Bronchial epithelial cell (primary cell): ENCODE results near the gene DENND1A. TPM values are rescaled to one million over a fixed set of nuclear protein-coding genes. Genes with fewer than 3 reads are reported as not detected.

Experiments used
- DNase-seq: peaks from one replicate; pipeline ENCODE4 v3.0.0-alpha.2; 2010; ENCODE audit warnings: low read depth
- FAIRE-seq: peaks from 2 replicates; lab custom pipeline; 2011; peaks lifted over from hg19 to GRCh38; lab: Jason Lieb, UNC
- H3K27me3 ChIP-seq: 2 replicates; pipeline ENCODE4 v1.5.1; 2011; ENCODE audit warnings: low read length; ENCODE audit not compliant: control insufficient read depth, insufficient read depth
- H3K36me3 ChIP-seq: 2 replicates; pipeline ENCODE4 v1.5.1; 2011; ENCODE audit warnings: low read length; ENCODE audit not compliant: control insufficient read depth, insufficient read depth
- H3K4me3 ChIP-seq: 2 replicates; pipeline ENCODE4 v1.5.1; 2011; ENCODE audit warnings: mild to moderate bottlenecking, low read depth, low read length, control low read depth
- CTCF ChIP-seq: IDR thresholded peaks from 2 replicates; pipeline ENCODE4 v1.5.1; 2011; ENCODE audit warnings: mild to moderate bottlenecking, moderate library complexity, low read length, control low read depth, inconsistent platforms; ENCODE audit not compliant: insufficient read depth, severe bottlenecking
- total RNA-seq: library from RNA; depleted of rRNA; stranded (reverse); fragments of >200 nt; gene quantifications from 2 replicates; pipeline ENCODE4 v1.2.1, GENCODE V29; 2014

DENND1A gene
- total RNA-seq, 1 donor from 2014 or later, result 6.1 TPM

GRCh38 chr9:123834889-123835562 is 94.9 kb downstream of the DENND1A start:
- Histone ChIP-seq H3K27me3 (no peaks in the 10 kb centered on the region), H3K36me3 (no peaks in the 10 kb centered on the region), H3K4me3 (no peak overlapping the region)
- no peak for FAIRE-seq
- no peak for DNase-seq
- no peak for TF ChIP-seq CTCF

- DNase-seq (no peak), FAIRE-seq (no peak)
- Histone ChIP-seq H3K36me3 (no peaks in the 10 kb centered on the region), H3K4me3 (no peak overlapping the region), H3K27me3 (no peaks in the 10 kb centered on the region)
- TF ChIP-seq CTCF, result no peak
These were observed 95.6 kb downstream of the DENND1A start for GRCh38 chr9:123834218-123834888.

GRCh38 chr9:123832858-123833650 is 96.9 kb downstream of the DENND1A start:
- H3K36me3 ChIP-seq, result no peaks in the 10 kb centered on the region
- no peak for TF ChIP-seq CTCF
- H3K27me3 ChIP-seq, result no peaks in the 10 kb centered on the region
- FAIRE-seq, result no peak
- no peak overlapping the region for H3K4me3 ChIP-seq
- no peak for DNase-seq

GRCh38 chr9:123832176-123832575 is 97.8 kb downstream of the DENND1A start:
- TF ChIP-seq CTCF, result no peak
- no peak overlapping the region for H3K4me3 ChIP-seq
- H3K27me3 ChIP-seq, result no peaks in the 10 kb centered on the region
- no peaks in the 10 kb centered on the region for H3K36me3 ChIP-seq
- FAIRE-seq (no peak), DNase-seq (no peak)

GRCh38 chr9:123828449-123828848 is 101.5 kb downstream of the DENND1A start:
- no peak for FAIRE-seq
- DNase-seq, result no peak
- Histone ChIP-seq H3K27me3 (no peaks in the 10 kb centered on the region), H3K4me3 (no peak overlapping the region), H3K36me3 (no peaks in the 10 kb centered on the region)
- no peak for TF ChIP-seq CTCF
